ENCODE measurements around the gene SLC25A21.

- no peak for TF ChIP-seq EP300 (IDR thresholded peaks at IDR 0.05)
- no peak for TF ChIP-seq CTCF (IDR thresholded peaks at IDR 0.05)
Measured at GRCh38 chr14:36938678-36939077, 233.7 kb downstream of the SLC25A21 start.

Measured in stomach (tissue), 4 donors.